Fibroblast of lung (primary cell): ENCODE data around the gene XYLT1.

Source experiments
- EZH2 ChIP-seq: IDR thresholded peaks from 2 replicates; pipeline ENCODE4 v1.5.1; 2012; ENCODE audit warnings: low read length, control low read depth, mild to moderate bottlenecking; ENCODE audit errors: missing control alignments
- TF ChIP-seq, protein P1 (sequence below), 2 donors: IDR thresholded peaks in 1 of 2; conservative IDR thresholded peaks in 1 of 2; 1 replicate in 1 of 2; 2 replicates in 1 of 2; pipeline ENCODE4 v1.5.1; 2011 to 2012; ENCODE audit warnings: low read length in 2 of 2, control low read depth in 1 of 2, inconsistent platforms in 1 of 2, low read depth in 1 of 2, mild to moderate bottlenecking in 1 of 2

DNA sequence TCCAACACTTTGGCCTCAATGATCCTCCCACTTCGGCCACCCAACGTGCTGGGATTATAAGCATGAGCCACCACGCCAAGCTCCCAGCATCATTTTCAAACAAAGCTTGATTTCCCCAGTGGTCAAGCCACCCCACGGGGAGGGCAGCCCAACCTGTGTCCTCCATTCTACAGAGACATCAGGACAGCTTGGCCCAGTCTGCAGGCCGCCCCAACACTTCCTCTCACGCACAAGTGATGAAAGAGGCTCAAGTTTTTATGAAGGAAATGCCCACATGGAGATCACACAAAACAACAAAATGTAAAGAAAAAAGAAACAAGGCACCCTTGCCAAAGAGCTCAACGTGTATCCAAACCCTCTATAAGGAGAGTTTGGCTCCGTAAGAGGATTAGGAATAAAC is 112.4 kb downstream of the XYLT1 start:
- TF ChIP-seq, protein P1, sequence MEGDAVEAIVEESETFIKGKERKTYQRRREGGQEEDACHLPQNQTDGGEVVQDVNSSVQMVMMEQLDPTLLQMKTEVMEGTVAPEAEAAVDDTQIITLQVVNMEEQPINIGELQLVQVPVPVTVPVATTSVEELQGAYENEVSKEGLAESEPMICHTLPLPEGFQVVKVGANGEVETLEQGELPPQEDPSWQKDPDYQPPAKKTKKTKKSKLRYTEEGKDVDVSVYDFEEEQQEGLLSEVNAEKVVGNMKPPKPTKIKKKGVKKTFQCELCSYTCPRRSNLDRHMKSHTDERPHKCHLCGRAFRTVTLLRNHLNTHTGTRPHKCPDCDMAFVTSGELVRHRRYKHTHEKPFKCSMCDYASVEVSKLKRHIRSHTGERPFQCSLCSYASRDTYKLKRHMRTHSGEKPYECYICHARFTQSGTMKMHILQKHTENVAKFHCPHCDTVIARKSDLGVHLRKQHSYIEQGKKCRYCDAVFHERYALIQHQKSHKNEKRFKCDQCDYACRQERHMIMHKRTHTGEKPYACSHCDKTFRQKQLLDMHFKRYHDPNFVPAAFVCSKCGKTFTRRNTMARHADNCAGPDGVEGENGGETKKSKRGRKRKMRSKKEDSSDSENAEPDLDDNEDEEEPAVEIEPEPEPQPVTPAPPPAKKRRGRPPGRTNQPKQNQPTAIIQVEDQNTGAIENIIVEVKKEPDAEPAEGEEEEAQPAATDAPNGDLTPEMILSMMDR (conservative IDR thresholded peaks at IDR 0.05 in 1 of 2, IDR thresholded peaks at IDR 0.05 in 1 of 2; ENCODE audit: low read depth in 1 of 2, low read length in 2 of 2) = no peak
- no peak for TF ChIP-seq EZH2
